ENCODE measurements around the gene ME3. TPM values are rescaled to one million over a fixed set of nuclear protein-coding genes. Genes with fewer than 3 reads are reported as not detected.

The ME3 gene
- total RNA-seq, 6 experiments from 2014 or later: 1.9 to 8.5 (median 4.6) TPM

GRCh38 chr11:86718999-86719398, 46.6 kb upstream of the ME3 start:
- TF ChIP-seq POLR2A (IDR thresholded peaks at IDR 0.05): no peak
- TF ChIP-seq CTCF (IDR thresholded peaks at IDR 0.05): no peak
- ATAC-seq (no peak), DNase-seq (no peak)
- Histone ChIP-seq H3K27ac (no peak overlapping the region), H3K36me3 (no peaks in the 10 kb centered on the region), H3K9me3 (no peaks in the 10 kb centered on the region), H3K27me3 (no peaks in the 10 kb centered on the region), H3K4me3 (no peak overlapping the region), H3K4me1 (no peaks in the 10 kb centered on the region)
- intact Hi-C loops (cut with DNase I): no loop called here
- 88% methylated on average over 1 of the region's 1 CpG for WGBS (ENCODE audit: insufficient coverage, low coverage, low lambda C conversion rate, missing lambda C conversion rate)

GRCh38 chr11:86718521-86718920, 46.1 kb upstream of the ME3 start:
- ATAC-seq (no peak), DNase-seq (no peak)
- WGBS (ENCODE audit: insufficient coverage, low coverage, low lambda C conversion rate, missing lambda C conversion rate): 38% methylated on average over 1 of the region's 1 CpG
- H3K36me3 ChIP-seq: no peaks in the 10 kb centered on the region
- TF ChIP-seq POLR2A (IDR thresholded peaks at IDR 0.05) (no peak), CTCF (IDR thresholded peaks at IDR 0.05) (no peak)
- H3K27ac ChIP-seq: no peak overlapping the region
- intact Hi-C loops (cut with DNase I): no loop called here
- no peak overlapping the region for H3K4me3 ChIP-seq
- H3K27me3 ChIP-seq: no peaks in the 10 kb centered on the region
- no peaks in the 10 kb centered on the region for H3K4me1 ChIP-seq
- H3K9me3 ChIP-seq: no peaks in the 10 kb centered on the region

GRCh38 chr11:86717817-86718501, 45.5 kb upstream of the ME3 start:
- WGBS (ENCODE audit: insufficient coverage, low coverage, low lambda C conversion rate, missing lambda C conversion rate): 39% methylated on average over 3 of the region's 3 CpGs
- no peaks in the 10 kb centered on the region for H3K27me3 ChIP-seq
- no peak overlapping the region for H3K27ac ChIP-seq
- no peak for ATAC-seq
- H3K4me1 ChIP-seq: no peaks in the 10 kb centered on the region
- no peak for DNase-seq
- intact Hi-C loops (cut with DNase I): no loop called here
- no peaks in the 10 kb centered on the region for H3K36me3 ChIP-seq
- H3K4me3 ChIP-seq: no peak overlapping the region
- TF ChIP-seq POLR2A (IDR thresholded peaks at IDR 0.05): no peak
- no peak for TF ChIP-seq CTCF (IDR thresholded peaks at IDR 0.05)
- no peaks in the 10 kb centered on the region for H3K9me3 ChIP-seq

GRCh38 chr11:86715611-86716010, 43.2 kb upstream of the ME3 start:
- TF ChIP-seq CTCF (IDR thresholded peaks at IDR 0.05) (no peak), POLR2A (IDR thresholded peaks at IDR 0.05) (no peak)
- H3K36me3 ChIP-seq: no peaks in the 10 kb centered on the region
- 77% methylated on average over 3 of the region's 3 CpGs for WGBS (ENCODE audit: insufficient coverage, low coverage, low lambda C conversion rate, missing lambda C conversion rate)
- intact Hi-C loops (cut with DNase I): no loop called here
- H3K27me3 ChIP-seq: no peaks in the 10 kb centered on the region
- H3K4me3 ChIP-seq: no peak overlapping the region
- no peaks in the 10 kb centered on the region for H3K4me1 ChIP-seq
- no peaks in the 10 kb centered on the region for H3K9me3 ChIP-seq
- no peak overlapping the region for H3K27ac ChIP-seq
- DNase-seq (no peak), ATAC-seq (no peak)

All from right lobe of liver (tissue), 6 donors.